Activated gamma-delta T cell treated with anti-CD3 and anti-CD28 coated beads, Interleukin-2, amount 50 U/mL, for 16 hours (primary cell): ENCODE measurements around the gene ZNF850.
"Not testable (repeated sequence)": the region's sequence is repeated elsewhere in the genome, so short reads cannot be mapped to it uniquely, and the experiment has no call there.

Experiments used
- DNase-seq: peaks from one replicate; pipeline ENCODE4 v3.0.0-alpha.2; 2020; ENCODE audit warnings: low read depth

The ZNF850 gene

GRCh38 chr19:36772311-36773222, at the start of gene ZNF850:
TSS of gene ZNF850 (minus strand) at chr19:36772807. CDS start at chr19:36762606, 10,201 bp downstream.
- peak; percentile 92 for DNase-seq

GRCh38 chr19:36821758-36822157, 49.2 kb upstream of the ZNF850 start:
- DNase-seq, result no peak

- DNase-seq, result no peak
Measured at GRCh38 chr19:36819130-36819630, 46.6 kb upstream of the ZNF850 start.

GRCh38 chr19:36807029-36807428, 34.4 kb upstream of the ZNF850 start:
- DNase-seq, result no peak

GRCh38 chr19:36805364-36805763, 32.8 kb upstream of the ZNF850 start:
- DNase-seq, result no peak

- no peak for DNase-seq
Measured at GRCh38 chr19:36797786-36798108, 25.1 kb upstream of the ZNF850 start.

- no peak for DNase-seq
Measured at GRCh38 chr19:36796714-36796992, 24.0 kb upstream of the ZNF850 start.

- not testable (repeated sequence) for DNase-seq
Measured at GRCh38 chr19:36791420-36792141, 19.0 kb upstream of the ZNF850 start.

GRCh38 chr19:36775768-36776167, 3.2 kb upstream of the ZNF850 start:
- no peak for DNase-seq

- no peak for DNase-seq
Measured at GRCh38 chr19:36773223-36773579, 594 bp upstream of the ZNF850 start.

- DNase-seq, result no peak
Measured at GRCh38 chr19:36771261-36772231, 1.1 kb downstream of the ZNF850 start.

GRCh38 chr19:36750066-36750691, 22.4 kb downstream of the ZNF850 start:
- no peak for DNase-seq

GRCh38 chr19:36749613-36750012, 23.0 kb downstream of the ZNF850 start:
- not testable (repeated sequence) for DNase-seq

- DNase-seq, result no peak
Measured at GRCh38 chr19:36748431-36749275, 24.0 kb downstream of the ZNF850 start.

GRCh38 chr19:36747750-36748149, 24.9 kb downstream of the ZNF850 start:
- DNase-seq, result no peak

- no peak for DNase-seq
Measured at GRCh38 chr19:36745870-36746269, 26.7 kb downstream of the ZNF850 start.

GRCh38 chr19:36736166-36736565, 36.4 kb downstream of the ZNF850 start:
- DNase-seq, result not testable (repeated sequence)

GRCh38 chr19:36719687-36720556, 52.7 kb downstream of the ZNF850 start:
- DNase-seq, result no peak

GRCh38 chr19:36709423-36709822, 63.2 kb downstream of the ZNF850 start:
- DNase-seq, result no peak

- no peak for DNase-seq
Measured at GRCh38 chr19:36707134-36707533, 65.5 kb downstream of the ZNF850 start.
